Kidney (tissue), 14 donors: ENCODE results near the gene ZFP91. TPM values are rescaled to one million over a fixed set of nuclear protein-coding genes. Genes with fewer than 3 reads are reported as not detected.

Source experiments
- DNase-seq, 5 donors: peaks; one replicate each; pipeline ENCODE4 v3.0.0-alpha.2; 2013 to 2020
- FAIRE-seq: peaks from 2 replicates; lab custom pipeline; 2012; peaks lifted over from hg19 to GRCh38; lab: Jason Lieb, UNC
- H3K27ac ChIP-seq, 2 donors: one replicate each; pipeline ENCODE4 v1.7.0; 2013; ENCODE audit warnings: low read depth in 2 of 2, low read length in 2 of 2, inconsistent platforms in 1 of 2
- H3K27me3 ChIP-seq: one replicate; pipeline ENCODE4 v1.7.1; 2013; ENCODE audit warnings: low read length, inconsistent platforms; ENCODE audit not compliant: control insufficient read depth, insufficient read depth
- H3K36me3 ChIP-seq, 3 donors: one replicate each; pipeline versions ENCODE4 v1.7.0 to v1.7.1; 2013; ENCODE audit warnings: low read length in 3 of 3, control low read depth in 1 of 3, inconsistent platforms in 1 of 3; ENCODE audit not compliant: insufficient read depth in 3 of 3, control insufficient read depth in 2 of 3
- H3K4me1 ChIP-seq, 3 donors: one replicate each; pipeline versions ENCODE4 v1.7.0 to v1.7.1; 2013; ENCODE audit warnings: low read length in 3 of 3, inconsistent platforms in 1 of 3, low read depth in 1 of 3; ENCODE audit not compliant: control insufficient read depth in 2 of 3, insufficient read depth in 2 of 3
- H3K4me3 ChIP-seq, 3 donors: one replicate each; pipeline versions ENCODE4 v1.7.0 to v1.8.1; 2013; ENCODE audit warnings: low read length in 3 of 3, control low read depth in 1 of 3, inconsistent platforms in 1 of 3
- H3K9ac ChIP-seq, 3 donors: one replicate each; pipeline versions ENCODE4 v1.7.0 to v1.7.1; 2013; ENCODE audit warnings: low read length in 3 of 3, control low read depth in 1 of 3, inconsistent platforms in 1 of 3
- H3K9me3 ChIP-seq, 3 donors: one replicate each; pipeline versions ENCODE4 v1.7.0 to v1.7.1; 2013; ENCODE audit warnings: low read length in 3 of 3, control low read depth in 1 of 3, inconsistent platforms in 1 of 3; ENCODE audit not compliant: control insufficient read depth in 2 of 3, insufficient read depth in 1 of 3
- intact Hi-C: fragments of 100-400 bp; cut with DNase I; formaldehyde crosslinking; loops from one replicate; pipeline ENCODE4 v1.11.1; 2022
- polyA plus RNA-seq: library from polyadenylated mRNA; stranded (reverse); fragments of 350-450 nt; fragmentation: Illumina TruSeq; extraction: RNeasy Lipid Tissue Mini Kit (QIAGEN cat#74804); gene quantifications from one replicate; pipeline ENCODE4 v1.2.3, GENCODE V29; 2014; ENCODE audit warnings: low read depth, low replicate concordance; ENCODE audit not compliant: insufficient read depth
- total RNA-seq: library from RNA; stranded (reverse); fragmentation: NEBNext Ultra II Directional; extraction: Animal tissue kit (Norgen Biotek cat#: 25700); gene quantifications from one replicate; pipeline ENCODE4 v1.2.1, GENCODE V29; 2021
- TF ChIP-seq, protein P1 (sequence below): IDR thresholded peaks from 3 replicates; pipeline ENCODE4 v1.5.1; 2012; ENCODE audit warnings: mild to moderate bottlenecking, moderate library complexity, borderline replicate concordance; ENCODE audit not compliant: insufficient read depth; ENCODE audit errors: extremely low read depth
- donor health status: control.
- donor health status: control.
- donor health status: control.
- donor health status: control.
- donor health status: control.
- donor health status: DM: yes; HTN: yes; CAD: no.
- donor health status: Normal renal cell carcinoma (clear cell type).

Gene ZFP91
- total and polyA plus RNA-seq, 2 donors from 2014 or later = 14.9 to 43.7 TPM

DNA sequence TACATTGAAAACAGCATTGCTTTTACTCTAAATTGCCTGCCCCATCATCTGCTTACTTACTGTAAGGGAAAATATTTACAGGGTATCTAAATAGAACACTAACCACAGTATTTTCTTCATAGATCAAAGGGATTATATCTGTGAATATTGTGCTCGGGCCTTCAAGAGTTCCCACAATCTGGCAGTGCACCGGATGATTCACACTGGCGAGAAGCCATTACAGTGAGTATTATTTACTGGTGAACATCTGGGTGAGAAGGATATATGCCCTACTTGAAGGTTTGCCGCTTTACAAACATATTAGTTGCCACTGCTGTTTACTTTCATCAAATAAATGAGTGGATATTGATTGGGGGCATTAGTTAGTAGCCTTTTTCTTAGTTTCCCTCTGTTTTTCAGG, 37.7 kb downstream of the ZFP91 start:
- Histone ChIP-seq H3K9ac (no peak overlapping the region), H3K27ac (no peak overlapping the region), H3K4me3 (no peak overlapping the region), H3K36me3 (peaks cover 9 to 70% (median 35%) of the 10 kb centered on the region in 3 donors), H3K9me3 (no peaks in the 10 kb centered on the region), H3K27me3 (no peaks in the 10 kb centered on the region), H3K4me1 (peaks cover 0 to 6% (median 0%) of the 10 kb centered on the region in 3 donors)
- DNase-seq (no peak), FAIRE-seq (no peak)
- TF ChIP-seq, protein P1, sequence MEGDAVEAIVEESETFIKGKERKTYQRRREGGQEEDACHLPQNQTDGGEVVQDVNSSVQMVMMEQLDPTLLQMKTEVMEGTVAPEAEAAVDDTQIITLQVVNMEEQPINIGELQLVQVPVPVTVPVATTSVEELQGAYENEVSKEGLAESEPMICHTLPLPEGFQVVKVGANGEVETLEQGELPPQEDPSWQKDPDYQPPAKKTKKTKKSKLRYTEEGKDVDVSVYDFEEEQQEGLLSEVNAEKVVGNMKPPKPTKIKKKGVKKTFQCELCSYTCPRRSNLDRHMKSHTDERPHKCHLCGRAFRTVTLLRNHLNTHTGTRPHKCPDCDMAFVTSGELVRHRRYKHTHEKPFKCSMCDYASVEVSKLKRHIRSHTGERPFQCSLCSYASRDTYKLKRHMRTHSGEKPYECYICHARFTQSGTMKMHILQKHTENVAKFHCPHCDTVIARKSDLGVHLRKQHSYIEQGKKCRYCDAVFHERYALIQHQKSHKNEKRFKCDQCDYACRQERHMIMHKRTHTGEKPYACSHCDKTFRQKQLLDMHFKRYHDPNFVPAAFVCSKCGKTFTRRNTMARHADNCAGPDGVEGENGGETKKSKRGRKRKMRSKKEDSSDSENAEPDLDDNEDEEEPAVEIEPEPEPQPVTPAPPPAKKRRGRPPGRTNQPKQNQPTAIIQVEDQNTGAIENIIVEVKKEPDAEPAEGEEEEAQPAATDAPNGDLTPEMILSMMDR = no peak
- intact Hi-C loops = no loop called here

DNA sequence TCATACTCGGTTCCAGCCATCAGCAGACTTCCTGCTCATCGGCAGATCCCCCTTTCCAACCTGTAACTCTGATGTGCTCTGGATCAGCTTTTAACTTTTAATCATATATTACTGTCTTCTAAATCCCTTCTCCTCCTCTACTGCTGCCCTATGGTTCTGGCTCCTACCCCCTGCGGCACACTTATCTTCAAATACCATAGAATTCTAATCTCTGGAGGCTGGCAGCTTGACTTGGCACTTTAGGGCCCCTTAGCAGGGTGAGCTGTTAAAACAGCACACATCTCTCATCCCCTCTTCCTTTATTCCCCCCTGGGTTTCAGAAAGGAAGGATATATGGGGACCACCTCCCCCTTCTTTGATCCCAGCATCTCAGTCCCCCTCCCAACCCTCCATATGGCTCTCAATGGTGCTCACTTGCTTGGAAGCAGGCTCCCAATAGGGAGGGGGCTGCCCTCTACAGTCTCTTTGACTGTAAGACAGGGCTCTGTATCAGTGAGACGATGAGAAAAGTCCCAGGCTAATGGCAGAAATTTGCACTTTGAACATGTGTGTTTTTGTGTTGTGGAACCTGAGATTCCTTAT, 39.2 kb downstream of the ZFP91 start:
- Histone ChIP-seq H3K27me3 (no peaks in the 10 kb centered on the region), H3K36me3 (peaks cover 5 to 63% (median 33%) of the 10 kb centered on the region in 3 donors), H3K4me1 (peaks cover 0 to 6% (median 0%) of the 10 kb centered on the region in 3 donors), H3K9ac (no peak overlapping the region), H3K9me3 (no peaks in the 10 kb centered on the region), H3K27ac (no peak overlapping the region), H3K4me3 (no peak overlapping the region)
- FAIRE-seq (no peak), DNase-seq (no peak)
- TF ChIP-seq, protein P1 = no peak
- intact Hi-C loops = no loop called here

DNA sequence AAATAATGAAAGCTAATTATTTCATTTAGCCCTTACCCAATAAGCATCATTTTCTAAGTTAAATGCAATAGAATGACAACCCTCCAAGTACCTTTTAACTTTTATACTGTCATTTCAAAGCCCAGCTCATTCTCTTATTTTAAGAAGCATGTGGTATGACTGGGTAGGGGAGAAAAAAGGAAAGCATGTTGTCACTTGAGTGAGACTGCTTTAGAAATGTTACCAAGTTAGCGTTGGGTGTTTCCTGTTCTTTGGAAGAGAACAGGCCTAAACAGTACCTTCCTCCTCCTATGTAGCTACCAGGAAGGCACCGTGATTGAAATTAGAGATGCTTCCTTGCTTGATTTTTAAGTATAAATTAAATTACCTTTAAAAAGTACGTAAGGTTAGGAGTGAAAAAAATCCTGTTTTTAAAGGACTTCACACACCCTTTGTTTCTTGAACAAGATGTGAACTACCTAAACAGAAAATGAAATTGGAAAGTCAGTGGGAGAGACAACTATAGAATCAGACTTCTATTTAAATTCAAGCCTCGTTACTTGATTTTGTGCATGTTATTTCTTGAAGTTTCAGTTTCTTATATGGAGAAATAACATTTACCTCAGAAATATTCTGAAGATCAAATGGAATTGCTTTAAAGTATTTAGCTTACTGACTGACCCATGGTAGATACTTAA, 42.9 kb downstream of the ZFP91 start:
- H3K27ac ChIP-seq = no peak overlapping the region
- TF ChIP-seq, protein P1 = no peak
- H3K36me3 ChIP-seq = peaks cover 7 to 42% (median 32%) of the 10 kb centered on the region in 3 donors
- H3K4me1 ChIP-seq = peaks cover 0 to 13% (median 2%) of the 10 kb centered on the region in 3 donors
- no peaks in the 10 kb centered on the region for H3K9me3 ChIP-seq
- H3K4me3 ChIP-seq = no peak overlapping the region
- FAIRE-seq = no peak
- H3K27me3 ChIP-seq = no peaks in the 10 kb centered on the region
- intact Hi-C loops = no loop called here
- no peak overlapping the region for H3K9ac ChIP-seq
- DNase-seq = no peak
